Trophoblast cell (in vitro differentiated cells and primary cell): ENCODE measurements around the gene DNAJC3.

ENCODE experiments used
- DNase-seq, 2 donors: peaks; one replicate each; pipeline ENCODE4 v3.0.0-alpha.2; 2016
- H2AFZ ChIP-seq: 2 replicates; pipeline ENCODE4 v1.6.1; 2013; ENCODE audit warnings: low read length, moderate library complexity, mild to moderate bottlenecking; ENCODE audit not compliant: insufficient read depth, poor library complexity
- H2AK5ac ChIP-seq: 2 replicates; pipeline ENCODE4 v1.6.1; 2013; ENCODE audit warnings: mild to moderate bottlenecking, low read length
- H2BK120ac ChIP-seq: 2 replicates; pipeline ENCODE4 v1.6.1; 2013; ENCODE audit warnings: low read length, mild to moderate bottlenecking, moderate library complexity; ENCODE audit not compliant: insufficient read depth, poor library complexity
- H2BK12ac ChIP-seq: 2 replicates; pipeline ENCODE4 v1.6.1; 2013; ENCODE audit warnings: mild to moderate bottlenecking, low read length, moderate library complexity
- H2BK5ac ChIP-seq: 2 replicates; pipeline ENCODE4 v1.6.1; 2013; ENCODE audit warnings: low read length, low read depth, moderate library complexity, mild to moderate bottlenecking; ENCODE audit not compliant: poor library complexity
- H3K14ac ChIP-seq: 2 replicates; pipeline ENCODE4 v1.6.1; 2013; ENCODE audit warnings: mild to moderate bottlenecking, low read length
- H3K18ac ChIP-seq: 2 replicates; pipeline ENCODE4 v1.6.1; 2013; ENCODE audit warnings: mild to moderate bottlenecking, low read length
- H3K23ac ChIP-seq: 2 replicates; pipeline ENCODE4 v1.6.1; 2013; ENCODE audit warnings: low read length
- H3K27ac ChIP-seq: 2 replicates; pipeline ENCODE4 v1.5.1; 2013; ENCODE audit warnings: low read depth, mild to moderate bottlenecking, inconsistent platforms, low read length, moderate library complexity
- H3K27me3 ChIP-seq: 2 replicates; pipeline ENCODE4 v1.6.1; 2013; ENCODE audit warnings: inconsistent platforms, mild to moderate bottlenecking, low read length, moderate library complexity; ENCODE audit not compliant: insufficient read depth
- H3K36me3 ChIP-seq, 2 experiments: 1 replicate in 1 of 2; 2 replicates in 1 of 2; pipeline ENCODE4 v1.6.1; 2013; ENCODE audit warnings: low read length in 2 of 2, mild to moderate bottlenecking in 2 of 2, moderate library complexity in 1 of 2; ENCODE audit not compliant: insufficient read depth in 2 of 2, control insufficient read depth in 1 of 2
- H3K4ac ChIP-seq: 2 replicates; pipeline ENCODE4 v1.6.1; 2013; ENCODE audit warnings: low read depth, mild to moderate bottlenecking, low read length, moderate library complexity
- H3K4me1 ChIP-seq, 2 experiments: 1 replicate in 1 of 2; 2 replicates in 1 of 2; pipeline ENCODE4 v1.6.1; 2013; ENCODE audit warnings: low read length in 2 of 2, mild to moderate bottlenecking in 2 of 2, moderate library complexity in 1 of 2; ENCODE audit not compliant: insufficient read depth in 2 of 2, control insufficient read depth in 1 of 2
- H3K4me2 ChIP-seq: 2 replicates; pipeline ENCODE4 v1.6.1; 2013; ENCODE audit warnings: inconsistent platforms, mild to moderate bottlenecking, low read length, moderate library complexity
- H3K4me3 ChIP-seq: 2 replicates; pipeline ENCODE4 v1.5.1; 2013; ENCODE audit warnings: mild to moderate bottlenecking, low read depth, low read length, inconsistent platforms
- H3K79me1 ChIP-seq: one replicate; pipeline ENCODE4 v1.6.1; 2013; ENCODE audit warnings: low read length
- H3K79me2 ChIP-seq: 2 replicates; pipeline ENCODE4 v1.6.1; 2013; ENCODE audit warnings: low read length, mild to moderate bottlenecking; ENCODE audit not compliant: control insufficient read depth, insufficient read depth, poor library complexity
- H3K9ac ChIP-seq: 2 replicates; pipeline ENCODE4 v1.6.1; 2013; ENCODE audit warnings: mild to moderate bottlenecking, low read length
- H3K9me3 ChIP-seq: 2 replicates; pipeline ENCODE4 v1.6.1; 2013; ENCODE audit warnings: low read depth, mild to moderate bottlenecking, control low read depth, inconsistent platforms, low read length; ENCODE audit not compliant: insufficient read depth
- H4K12ac ChIP-seq: 2 replicates; pipeline ENCODE4 v1.6.1; 2013; ENCODE audit warnings: low read depth, mild to moderate bottlenecking, low read length, moderate library complexity
- H4K8ac ChIP-seq: 2 replicates; pipeline ENCODE4 v1.6.1; 2013; ENCODE audit warnings: low read depth, mild to moderate bottlenecking, low read length, moderate library complexity
- H4K91ac ChIP-seq: one replicate; pipeline ENCODE4 v1.6.1; 2013; ENCODE audit warnings: low read depth, mild to moderate bottlenecking, low read length, moderate library complexity
- WGBS: extraction: QIAGEN DNeasy Blood & Tissue Kit; methylation state at CpG from one replicate; pipeline ENCODE4 v1.1.7; 2013; ENCODE audit warnings: missing lambda C conversion rate; ENCODE audit not compliant: insufficient read length, insufficient coverage; ENCODE audit errors: extremely low coverage; 5-methylcytosine and 5-hydroxymethylcytosine counted together

The DNAJC3 gene

GRCh38 chr13:95814495-95814894, 137.6 kb downstream of the DNAJC3 start:
- H3K79me1 ChIP-seq, result no peaks in the 10 kb centered on the region
- H3K23ac ChIP-seq, result no peak overlapping the region
- no peak overlapping the region for H3K4ac ChIP-seq
- H3K27ac ChIP-seq, result no peak overlapping the region
- no peak overlapping the region for H3K14ac ChIP-seq
- no peak for DNase-seq
- H3K18ac ChIP-seq, result no peak overlapping the region
- H4K12ac ChIP-seq, result no peak overlapping the region
- H2BK120ac ChIP-seq, result no peak overlapping the region
- no peak overlapping the region for H4K8ac ChIP-seq
- no peak overlapping the region for H2BK12ac ChIP-seq
- H3K79me2 ChIP-seq, result no peaks in the 10 kb centered on the region
- no peak overlapping the region for H3K4me3 ChIP-seq
- H3K36me3 ChIP-seq, result peaks cover 6% of the 10 kb centered on the region in 2 experiments
- H3K4me2 ChIP-seq, result no peak overlapping the region
- no peak overlapping the region for H4K91ac ChIP-seq
- no peak overlapping the region for H3K9ac ChIP-seq
- H3K9me3 ChIP-seq, result peaks cover 4% of the 10 kb centered on the region
- H2BK5ac ChIP-seq, result no peak overlapping the region
- no peak overlapping the region for H2AK5ac ChIP-seq
- H3K4me1 ChIP-seq, result no peaks in the 10 kb centered on the region
- no peaks in the 10 kb centered on the region for H3K27me3 ChIP-seq
- no CpG with 5 or more reads among the region's 1 CpG for WGBS
- no peak overlapping the region for H2AFZ ChIP-seq

- H3K4me2 ChIP-seq, result no peak overlapping the region
- H3K4me1 ChIP-seq, result no peaks in the 10 kb centered on the region
- no peaks in the 10 kb centered on the region for H3K79me1 ChIP-seq
- H3K27ac ChIP-seq, result no peak overlapping the region
- H3K4me3 ChIP-seq, result no peak overlapping the region
- H3K27me3 ChIP-seq, result no peaks in the 10 kb centered on the region
- H3K4ac ChIP-seq, result no peak overlapping the region
- no peak overlapping the region for H3K9ac ChIP-seq
- no peak overlapping the region for H2BK12ac ChIP-seq
- no peak for DNase-seq
- H3K36me3 ChIP-seq, result peaks cover 2 to 6% of the 10 kb centered on the region in 2 experiments
- H2BK120ac ChIP-seq, result no peak overlapping the region
- H2AK5ac ChIP-seq, result no peak overlapping the region
- H2AFZ ChIP-seq, result no peak overlapping the region
- no peaks in the 10 kb centered on the region for H3K79me2 ChIP-seq
- no peak overlapping the region for H3K18ac ChIP-seq
- H3K14ac ChIP-seq, result no peak overlapping the region
- H4K8ac ChIP-seq, result no peak overlapping the region
- no peak overlapping the region for H2BK5ac ChIP-seq
- WGBS, result no CpG with 5 or more reads among the region's 5 CpGs
- H4K12ac ChIP-seq, result no peak overlapping the region
- H3K23ac ChIP-seq, result no peak overlapping the region
- peaks cover 2% of the 10 kb centered on the region for H3K9me3 ChIP-seq
- H4K91ac ChIP-seq, result no peak overlapping the region
Observed at GRCh38 chr13:95822303-95822702, 145.4 kb downstream of the DNAJC3 start.

- Histone ChIP-seq H3K36me3 (no peaks in the 10 kb centered on the region), H2AFZ (no peak overlapping the region), H3K4me3 (no peak overlapping the region), H4K8ac (no peak overlapping the region), H3K79me1 (no peaks in the 10 kb centered on the region), H3K4me1 (no peaks in the 10 kb centered on the region), H2AK5ac (no peak overlapping the region), H2BK12ac (no peak overlapping the region), H2BK5ac (no peak overlapping the region), H3K9me3 (no peaks in the 10 kb centered on the region), H3K23ac (no peak overlapping the region), H3K4ac (no peak overlapping the region), H2BK120ac (no peak overlapping the region), H4K91ac (no peak overlapping the region), H4K12ac (no peak overlapping the region), H3K27me3 (no peaks in the 10 kb centered on the region), H3K79me2 (no peaks in the 10 kb centered on the region), H3K9ac (no peak overlapping the region), H3K14ac (no peak overlapping the region), H3K4me2 (no peak overlapping the region), H3K18ac (no peak overlapping the region), H3K27ac (no peak overlapping the region)
- no CpG with 5 or more reads among the region's 1 CpG for WGBS
- DNase-seq, result no peak
Observed at GRCh38 chr13:95833126-95833525, 156.2 kb downstream of the DNAJC3 start.

- H3K23ac ChIP-seq, result no peak overlapping the region
- H3K79me2 ChIP-seq, result no peaks in the 10 kb centered on the region
- H2BK120ac ChIP-seq, result no peak overlapping the region
- H3K79me1 ChIP-seq, result no peaks in the 10 kb centered on the region
- no peak overlapping the region for H2BK12ac ChIP-seq
- H4K8ac ChIP-seq, result no peak overlapping the region
- H3K9ac ChIP-seq, result no peak overlapping the region
- no peak overlapping the region for H2AK5ac ChIP-seq
- H3K27me3 ChIP-seq, result no peaks in the 10 kb centered on the region
- H3K18ac ChIP-seq, result no peak overlapping the region
- no peak overlapping the region for H3K14ac ChIP-seq
- no peak overlapping the region for H3K27ac ChIP-seq
- H3K9me3 ChIP-seq, result no peaks in the 10 kb centered on the region
- no CpG with 5 or more reads among the region's 1 CpG for WGBS
- H4K91ac ChIP-seq, result no peak overlapping the region
- no peak for DNase-seq
- H3K4me1 ChIP-seq, result no peaks in the 10 kb centered on the region
- H2AFZ ChIP-seq, result no peak overlapping the region
- H3K36me3 ChIP-seq, result no peaks in the 10 kb centered on the region
- H4K12ac ChIP-seq, result no peak overlapping the region
- H2BK5ac ChIP-seq, result no peak overlapping the region
- H3K4me3 ChIP-seq, result no peak overlapping the region
- H3K4me2 ChIP-seq, result no peak overlapping the region
- no peak overlapping the region for H3K4ac ChIP-seq
Observed at GRCh38 chr13:95833719-95834118, 156.8 kb downstream of the DNAJC3 start.
